VCaP (cell line): ENCODE data around the gene ZSWIM8.

Experiments
- H3K27ac ChIP-seq: fragments of 450-650 bp; 2 replicates; pipeline ENCODE4 v1.5.1; 2017
- TF ChIP-seq, protein P1 (sequence below): fragments of 450-650 bp; conservative IDR thresholded peaks from 2 replicates; pipeline ENCODE4 v1.5.1; 2017; ENCODE audit warnings: mild to moderate bottlenecking, moderate library complexity

ZSWIM8 gene

DNA sequence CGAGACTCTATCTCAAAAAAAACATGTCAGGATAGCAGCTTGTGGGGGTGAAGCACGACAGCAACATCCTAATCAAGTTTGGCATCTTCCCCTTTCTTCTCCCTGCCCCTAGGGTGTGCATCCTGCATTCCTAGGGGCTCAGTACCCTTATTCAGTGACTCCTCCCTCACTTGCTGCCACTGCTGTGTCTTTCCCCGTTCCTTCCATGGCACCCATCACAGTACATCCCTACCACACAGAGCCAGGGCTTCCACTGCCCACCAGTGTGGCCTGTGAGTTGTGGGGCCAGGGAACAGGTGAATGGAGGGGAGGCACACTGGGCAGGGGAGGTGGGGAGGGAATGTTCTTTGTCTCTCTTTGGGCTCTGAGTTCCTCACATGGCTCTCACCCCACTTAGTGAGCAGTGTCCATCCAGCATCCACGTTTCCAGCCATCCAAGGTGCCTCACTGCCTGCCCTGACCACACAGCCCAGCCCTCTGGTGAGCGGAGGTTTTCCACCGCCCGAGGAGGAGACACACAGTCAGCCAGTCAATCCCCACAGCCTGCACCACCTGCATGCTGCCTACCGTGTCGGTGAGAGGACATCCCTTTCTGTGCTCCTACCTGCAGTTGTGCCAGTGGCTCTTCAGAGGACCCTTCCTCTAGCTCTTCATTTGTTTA is 14.6 kb downstream of the ZSWIM8 start:
- TF ChIP-seq, protein P1, sequence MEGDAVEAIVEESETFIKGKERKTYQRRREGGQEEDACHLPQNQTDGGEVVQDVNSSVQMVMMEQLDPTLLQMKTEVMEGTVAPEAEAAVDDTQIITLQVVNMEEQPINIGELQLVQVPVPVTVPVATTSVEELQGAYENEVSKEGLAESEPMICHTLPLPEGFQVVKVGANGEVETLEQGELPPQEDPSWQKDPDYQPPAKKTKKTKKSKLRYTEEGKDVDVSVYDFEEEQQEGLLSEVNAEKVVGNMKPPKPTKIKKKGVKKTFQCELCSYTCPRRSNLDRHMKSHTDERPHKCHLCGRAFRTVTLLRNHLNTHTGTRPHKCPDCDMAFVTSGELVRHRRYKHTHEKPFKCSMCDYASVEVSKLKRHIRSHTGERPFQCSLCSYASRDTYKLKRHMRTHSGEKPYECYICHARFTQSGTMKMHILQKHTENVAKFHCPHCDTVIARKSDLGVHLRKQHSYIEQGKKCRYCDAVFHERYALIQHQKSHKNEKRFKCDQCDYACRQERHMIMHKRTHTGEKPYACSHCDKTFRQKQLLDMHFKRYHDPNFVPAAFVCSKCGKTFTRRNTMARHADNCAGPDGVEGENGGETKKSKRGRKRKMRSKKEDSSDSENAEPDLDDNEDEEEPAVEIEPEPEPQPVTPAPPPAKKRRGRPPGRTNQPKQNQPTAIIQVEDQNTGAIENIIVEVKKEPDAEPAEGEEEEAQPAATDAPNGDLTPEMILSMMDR = no peak
- no peak overlapping the region for H3K27ac ChIP-seq

DNA sequence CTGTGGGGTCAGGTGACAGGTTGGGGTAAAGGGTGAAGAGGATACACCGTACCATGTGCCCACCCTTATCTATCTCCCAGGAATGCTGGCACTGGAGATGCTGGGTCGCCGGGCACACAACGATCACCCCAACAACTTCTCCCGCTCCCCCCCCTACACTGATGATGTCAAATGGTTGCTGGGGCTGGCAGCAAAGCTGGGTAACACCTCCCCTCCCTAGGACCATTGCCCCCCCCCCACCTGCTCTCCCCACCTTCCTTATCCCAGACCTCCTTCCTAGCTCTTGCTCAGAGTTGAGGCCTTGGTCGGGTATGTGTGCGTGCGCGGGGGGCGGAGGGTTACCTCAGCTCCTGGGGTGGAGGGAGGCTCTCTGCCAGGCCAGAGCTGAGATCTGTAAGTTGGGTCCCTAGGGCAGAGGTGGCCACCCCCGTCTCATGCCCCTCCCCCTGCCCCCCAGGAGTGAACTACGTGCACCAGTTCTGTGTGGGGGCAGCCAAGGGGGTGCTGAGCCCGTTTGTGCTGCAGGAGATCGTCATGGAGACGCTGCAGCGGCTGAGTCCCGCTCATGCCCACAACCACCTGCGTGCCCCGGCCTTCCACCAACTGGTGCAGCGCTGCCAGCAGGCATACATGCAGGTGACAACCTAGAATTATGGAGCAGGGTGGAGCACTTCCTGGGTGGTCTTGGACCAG is 15.3 kb downstream of the ZSWIM8 start:
- H3K27ac ChIP-seq = no peak overlapping the region
- TF ChIP-seq, protein P1 = no peak

DNA sequence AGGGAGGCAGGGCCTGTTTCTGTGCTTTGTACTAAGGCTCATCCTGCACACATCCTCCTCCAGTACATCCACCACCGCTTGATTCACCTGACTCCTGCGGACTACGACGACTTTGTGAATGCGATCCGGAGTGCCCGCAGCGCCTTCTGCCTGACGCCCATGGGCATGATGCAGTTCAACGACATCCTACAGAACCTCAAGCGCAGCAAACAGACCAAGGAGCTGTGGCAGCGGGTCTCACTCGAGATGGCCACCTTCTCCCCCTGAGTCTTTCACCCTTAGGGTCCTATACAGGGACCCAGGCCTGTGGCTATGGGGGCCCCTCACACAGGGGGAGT is 15.8 kb downstream of the ZSWIM8 start:
- TF ChIP-seq, protein P1 = no peak
- H3K27ac ChIP-seq = no peak overlapping the region

DNA sequence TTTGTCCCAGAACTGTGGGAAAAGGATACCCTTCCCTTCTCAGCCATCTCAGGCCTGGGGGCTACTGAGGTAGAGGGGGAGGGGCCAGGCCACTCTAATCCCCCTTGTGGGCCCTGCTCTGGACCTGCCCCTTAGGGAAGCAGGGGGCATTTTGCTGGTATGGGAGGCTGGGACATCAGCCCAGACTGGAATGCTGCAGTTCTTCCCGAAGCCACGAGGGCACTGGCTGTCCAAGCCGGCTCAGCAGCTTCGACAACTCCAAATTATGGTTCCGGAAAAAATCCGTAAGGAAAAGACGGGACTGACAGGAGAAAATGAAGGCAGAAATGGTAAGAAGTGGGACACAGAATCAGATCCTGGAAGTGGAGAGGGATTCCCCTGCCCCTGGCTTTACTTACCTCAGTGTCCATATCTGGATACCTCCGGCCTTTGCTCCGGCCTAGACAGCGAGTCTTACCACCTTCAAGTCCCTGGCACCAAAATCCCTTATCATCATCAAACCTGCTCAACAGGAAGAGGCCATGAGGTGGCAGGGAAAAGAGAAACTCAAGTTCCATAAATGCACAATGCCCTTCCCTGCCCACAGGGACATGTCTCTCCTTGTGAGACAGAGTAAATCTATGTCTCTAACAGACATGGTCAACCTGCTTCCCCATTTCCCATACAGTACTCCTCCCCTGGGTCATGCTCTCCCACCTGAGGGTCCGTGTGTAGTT is 17.0 kb downstream of the ZSWIM8 start:
- peak overlapping the region; percentile 46 for H3K27ac ChIP-seq
- TF ChIP-seq, protein P1 = peak; percentile 26

DNA sequence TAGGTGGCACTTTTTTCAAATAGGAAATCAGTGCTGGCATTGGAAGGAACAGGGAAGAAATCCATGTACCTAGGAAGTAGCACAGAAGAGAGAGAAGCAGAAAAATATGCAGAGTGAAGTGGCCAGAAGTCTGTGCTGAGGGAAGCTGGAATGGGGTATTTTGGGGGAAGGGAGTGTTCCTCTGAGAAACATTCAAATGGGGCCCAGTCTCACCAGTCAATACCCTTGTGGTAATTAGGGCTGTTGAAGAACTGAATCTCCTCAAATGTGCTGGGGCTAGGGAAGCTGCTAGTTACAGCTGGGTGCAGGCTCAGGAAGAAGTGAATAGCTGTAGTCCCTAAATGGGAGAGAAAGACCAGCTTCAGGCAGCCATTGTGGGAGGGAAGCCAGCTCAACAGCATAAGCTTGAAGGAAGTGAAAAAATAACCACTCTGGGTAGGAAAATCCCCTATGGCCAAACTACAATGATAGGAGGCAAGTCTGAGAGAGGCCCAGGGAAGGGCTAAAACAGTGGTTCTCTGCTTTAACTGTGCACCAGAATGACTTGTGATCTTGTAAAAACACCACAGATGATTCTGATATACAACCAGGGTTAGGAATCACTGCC is 18.4 kb downstream of the ZSWIM8 start:
- no peak overlapping the region for H3K27ac ChIP-seq
- TF ChIP-seq, protein P1 = no peak

DNA sequence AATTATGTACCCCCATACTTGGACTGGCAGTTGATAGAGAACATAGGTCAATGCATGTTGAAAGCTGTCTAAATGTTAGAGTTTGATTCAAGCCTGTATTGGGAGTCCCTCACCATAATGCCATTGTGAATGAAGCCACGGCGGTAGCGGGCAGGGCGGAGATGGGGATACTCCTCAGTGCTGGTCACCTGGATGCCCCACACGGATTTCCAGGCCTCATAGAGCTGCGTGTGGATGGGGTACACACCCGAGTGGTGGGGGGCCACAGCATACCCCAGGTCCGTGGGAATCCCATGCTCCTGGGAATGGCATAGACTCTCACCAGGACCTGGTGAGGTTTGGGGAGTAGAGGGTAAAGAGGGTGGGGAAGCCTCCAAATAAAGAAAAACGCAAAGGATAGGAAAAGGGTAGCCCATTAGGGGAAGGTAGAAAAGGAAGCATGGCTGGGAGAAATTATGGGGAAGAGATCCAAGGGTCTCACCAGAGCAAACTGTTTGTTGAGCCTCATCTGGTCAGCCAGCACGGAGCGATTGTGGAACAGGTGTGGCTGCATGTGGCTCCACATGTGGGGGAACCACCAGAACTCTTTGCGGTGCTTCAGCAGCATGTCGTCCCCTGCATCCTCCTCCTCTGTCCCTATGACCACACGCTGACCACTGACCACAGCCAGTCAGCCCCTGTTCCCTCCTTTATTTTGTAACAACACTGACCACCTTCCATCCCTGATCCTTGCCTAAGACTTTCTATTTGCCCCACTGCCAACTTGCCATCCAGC is 21.0 kb downstream of the ZSWIM8 start:
- no peak overlapping the region for H3K27ac ChIP-seq
- TF ChIP-seq, protein P1 = no peak
